Measurements from ENCODE around the gene KCNE1. TPM values are rescaled to one million over a fixed set of nuclear protein-coding genes. Genes with fewer than 3 reads are reported as not detected.
A peak's percentile ranks its signal among the peaks of the same experiment; 100 is the strongest.

KCNE1 gene
- total and polyA plus RNA-seq, 2 donors from 2014 or later: 2.5 to 4.4 TPM

DNA sequence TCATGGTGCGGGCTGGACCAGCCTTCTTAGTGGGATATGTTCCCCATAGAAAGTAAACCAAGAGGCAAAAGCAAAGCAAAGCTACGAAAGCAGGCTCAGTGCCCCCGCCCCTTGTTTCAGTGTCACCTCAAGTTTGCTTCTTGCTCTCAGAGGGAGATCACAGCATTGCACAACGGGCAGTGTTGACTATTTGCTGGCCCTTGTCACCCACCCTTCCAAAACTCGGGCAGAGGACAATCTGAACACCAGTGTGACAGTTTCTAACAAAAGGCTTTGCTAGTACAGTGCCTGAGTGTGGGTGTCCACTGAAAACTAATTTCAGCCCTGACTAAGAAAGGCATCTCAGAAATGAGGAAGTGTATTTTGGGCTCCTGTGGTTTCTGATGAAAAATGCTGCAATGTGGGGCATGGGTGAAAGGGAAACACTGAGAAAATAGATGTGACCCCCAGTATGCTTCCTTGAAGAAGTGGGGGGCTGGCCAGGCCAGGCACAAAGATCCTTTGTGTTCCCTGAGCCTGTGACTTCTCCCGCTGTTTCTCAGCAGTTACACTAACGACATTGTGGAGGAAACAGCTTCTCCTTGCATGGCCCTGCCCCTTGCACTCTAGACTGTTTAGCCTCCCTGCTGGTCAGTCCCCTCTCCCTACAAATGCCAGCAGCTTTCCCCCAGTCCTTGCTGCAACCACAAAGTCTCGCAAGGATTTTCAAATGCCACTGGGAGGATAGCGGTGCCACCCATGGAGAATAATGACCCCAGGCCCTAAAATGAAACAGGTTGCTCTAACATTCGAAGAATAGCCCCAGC lies 33.3 kb upstream of the KCNE1 start:
- Histone ChIP-seq H3K4me1 (ENCODE audit: control insufficient read depth in 2 of 3, insufficient read depth in 2 of 3, low read depth in 1 of 3, low read length in 3 of 3) (peaks cover 0 to 29% (median 15%) of the 10 kb centered on the region in 3 donors), H3K36me3 (ENCODE audit: control insufficient read depth in 2 of 3, insufficient read depth in 3 of 3, low read length in 3 of 3) (no peaks in the 10 kb centered on the region), H3K9me3 (ENCODE audit: control insufficient read depth in 2 of 3, insufficient read depth in 1 of 3, low read length in 3 of 3) (peaks cover 0 to 3% (median 0%) of the 10 kb centered on the region in 3 donors), H3K4me3 (ENCODE audit: low read length in 3 of 3) (peak overlapping the region in 2 of 3 donors; percentile 13 to 46), H3K27ac (ENCODE audit: low read depth in 2 of 2, low read length in 2 of 2) (peak overlapping the region; percentile 85 to 86), H3K9ac (ENCODE audit: low read length in 3 of 3) (peak overlapping the region in 2 of 3 donors; percentile 38 to 78), H3K27me3 (ENCODE audit: control insufficient read depth, insufficient read depth, low read length) (no peaks in the 10 kb centered on the region)
- intact Hi-C loops (cut with DNase I): no loop called here
- peak in 2 of 5 donors; percentile 61 to 71 for DNase-seq
- no peak for FAIRE-seq
- TF ChIP-seq, protein P1, sequence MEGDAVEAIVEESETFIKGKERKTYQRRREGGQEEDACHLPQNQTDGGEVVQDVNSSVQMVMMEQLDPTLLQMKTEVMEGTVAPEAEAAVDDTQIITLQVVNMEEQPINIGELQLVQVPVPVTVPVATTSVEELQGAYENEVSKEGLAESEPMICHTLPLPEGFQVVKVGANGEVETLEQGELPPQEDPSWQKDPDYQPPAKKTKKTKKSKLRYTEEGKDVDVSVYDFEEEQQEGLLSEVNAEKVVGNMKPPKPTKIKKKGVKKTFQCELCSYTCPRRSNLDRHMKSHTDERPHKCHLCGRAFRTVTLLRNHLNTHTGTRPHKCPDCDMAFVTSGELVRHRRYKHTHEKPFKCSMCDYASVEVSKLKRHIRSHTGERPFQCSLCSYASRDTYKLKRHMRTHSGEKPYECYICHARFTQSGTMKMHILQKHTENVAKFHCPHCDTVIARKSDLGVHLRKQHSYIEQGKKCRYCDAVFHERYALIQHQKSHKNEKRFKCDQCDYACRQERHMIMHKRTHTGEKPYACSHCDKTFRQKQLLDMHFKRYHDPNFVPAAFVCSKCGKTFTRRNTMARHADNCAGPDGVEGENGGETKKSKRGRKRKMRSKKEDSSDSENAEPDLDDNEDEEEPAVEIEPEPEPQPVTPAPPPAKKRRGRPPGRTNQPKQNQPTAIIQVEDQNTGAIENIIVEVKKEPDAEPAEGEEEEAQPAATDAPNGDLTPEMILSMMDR (IDR thresholded peaks at IDR 0.05; ENCODE audit: borderline replicate concordance, extremely low read depth, insufficient read depth): no peak

DNA sequence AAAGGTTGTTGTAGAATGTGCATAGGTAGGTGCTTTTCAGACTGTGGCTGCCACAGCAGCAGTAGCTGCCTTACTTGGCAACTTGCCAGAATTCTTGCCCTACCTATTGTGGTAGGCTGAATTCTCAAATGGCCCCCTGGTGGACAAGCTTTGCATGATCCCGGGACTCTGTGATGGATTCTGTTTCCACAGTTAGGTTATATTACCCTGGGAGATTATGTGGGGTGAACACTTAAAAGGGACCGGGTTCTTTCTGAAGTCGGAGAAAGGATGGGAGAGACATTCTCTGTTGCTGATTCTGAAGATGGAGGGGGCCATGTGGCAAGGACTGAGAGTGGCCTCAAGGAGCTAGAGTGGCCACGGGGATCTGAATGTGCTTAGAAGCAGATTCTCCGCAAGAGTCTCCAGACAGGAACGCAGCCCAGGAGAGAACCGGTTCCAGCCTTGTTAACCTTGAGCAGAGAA lies 32.1 kb upstream of the KCNE1 start:
- TF ChIP-seq, protein P1 (IDR thresholded peaks at IDR 0.05; ENCODE audit: borderline replicate concordance, extremely low read depth, insufficient read depth): peak; percentile 45
- no peak overlapping the region for H3K4me3 ChIP-seq (ENCODE audit: low read length in 3 of 3)
- intact Hi-C loops (cut with DNase I): no loop called here
- DNase-seq (peak in 4 of 5 donors; percentile 49 to 74 (median 61)), FAIRE-seq (no peak)
- no peaks in the 10 kb centered on the region for H3K36me3 ChIP-seq (ENCODE audit: control insufficient read depth in 2 of 3, insufficient read depth in 3 of 3, low read length in 3 of 3)
- H3K4me1 ChIP-seq (ENCODE audit: control insufficient read depth in 2 of 3, insufficient read depth in 2 of 3, low read depth in 1 of 3, low read length in 3 of 3): peaks cover 0 to 29% (median 15%) of the 10 kb centered on the region in 3 donors
- H3K9me3 ChIP-seq (ENCODE audit: control insufficient read depth in 2 of 3, insufficient read depth in 1 of 3, low read length in 3 of 3): peaks cover 0 to 3% (median 0%) of the 10 kb centered on the region in 3 donors
- peak overlapping the region in 1 of 2 donors; percentile 88 for H3K27ac ChIP-seq (ENCODE audit: low read depth in 2 of 2, low read length in 2 of 2)
- H3K27me3 ChIP-seq (ENCODE audit: control insufficient read depth, insufficient read depth, low read length): no peaks in the 10 kb centered on the region
- H3K9ac ChIP-seq (ENCODE audit: low read length in 3 of 3): peak overlapping the region in 1 of 3 donors; percentile 37

DNA sequence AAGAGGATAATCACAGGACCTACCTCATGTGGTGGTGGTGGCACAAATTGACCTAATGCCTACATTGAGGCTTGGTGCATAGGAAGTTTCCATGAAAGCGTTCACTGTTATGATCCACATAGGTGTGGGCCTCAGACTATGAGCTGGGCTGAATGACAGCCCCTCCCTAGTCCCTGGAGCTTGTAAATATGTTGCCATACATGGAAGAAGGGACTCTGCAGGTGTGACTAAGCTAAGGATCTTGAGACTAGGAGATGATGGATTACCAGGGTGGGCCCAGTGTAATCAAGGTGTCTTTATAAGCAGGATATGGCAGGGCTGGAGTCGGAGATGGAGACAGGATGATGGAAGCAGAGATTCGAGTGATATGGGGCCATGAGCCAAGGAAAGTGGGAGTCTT lies 31.0 kb upstream of the KCNE1 start:
- intact Hi-C loops (cut with DNase I): no loop called here
- Histone ChIP-seq H3K4me1 (ENCODE audit: control insufficient read depth in 2 of 3, insufficient read depth in 2 of 3, low read depth in 1 of 3, low read length in 3 of 3) (peaks cover 0 to 29% (median 15%) of the 10 kb centered on the region in 3 donors), H3K9ac (ENCODE audit: low read length in 3 of 3) (no peak overlapping the region), H3K9me3 (ENCODE audit: control insufficient read depth in 2 of 3, insufficient read depth in 1 of 3, low read length in 3 of 3) (peaks cover 0 to 3% (median 0%) of the 10 kb centered on the region in 3 donors), H3K27me3 (ENCODE audit: control insufficient read depth, insufficient read depth, low read length) (no peaks in the 10 kb centered on the region), H3K36me3 (ENCODE audit: control insufficient read depth in 2 of 3, insufficient read depth in 3 of 3, low read length in 3 of 3) (no peaks in the 10 kb centered on the region), H3K27ac (ENCODE audit: low read depth in 2 of 2, low read length in 2 of 2) (peak overlapping the region; percentile 51 to 88), H3K4me3 (ENCODE audit: low read length in 3 of 3) (no peak overlapping the region)
- FAIRE-seq (no peak), DNase-seq (no peak)
- TF ChIP-seq, protein P1 (IDR thresholded peaks at IDR 0.05; ENCODE audit: borderline replicate concordance, extremely low read depth, insufficient read depth): no peak

All from kidney (tissue), 14 donors.